ENCODE measurements around the gene GNA14.
A peak's percentile ranks its signal among the peaks of the same experiment; 100 is the strongest.
"Not testable (repeated sequence)": the region's sequence is repeated elsewhere in the genome, so short reads cannot be mapped to it uniquely, and the experiment has no call there.

The GNA14 gene

GRCh38 chr9:77486463-77486862 is 161.7 kb downstream of the GNA14 start:
- DNase-seq, result no peak

- DNase-seq, result no peak
Observed at GRCh38 chr9:77475641-77476473, 172.3 kb downstream of the GNA14 start.

DNA sequence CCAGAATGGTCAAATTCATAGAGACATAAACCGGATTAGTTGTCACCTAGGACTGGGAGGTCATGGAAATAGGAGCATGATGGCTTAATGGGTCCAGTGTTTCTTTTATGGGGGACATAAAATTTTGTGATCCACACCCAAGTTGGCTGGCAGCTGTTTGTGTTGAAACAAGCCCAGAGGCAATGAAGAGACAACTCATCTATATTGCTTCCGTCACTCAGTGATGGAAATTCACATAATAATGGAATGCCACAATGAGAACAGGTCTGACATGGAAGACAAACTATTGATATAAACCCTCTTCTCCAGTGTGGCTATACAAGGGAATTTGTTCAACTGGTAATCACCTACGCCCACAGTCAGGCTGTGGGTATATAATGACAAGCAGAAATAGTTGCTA is 173.2 kb downstream of the GNA14 start:
- no peak for DNase-seq

DNA sequence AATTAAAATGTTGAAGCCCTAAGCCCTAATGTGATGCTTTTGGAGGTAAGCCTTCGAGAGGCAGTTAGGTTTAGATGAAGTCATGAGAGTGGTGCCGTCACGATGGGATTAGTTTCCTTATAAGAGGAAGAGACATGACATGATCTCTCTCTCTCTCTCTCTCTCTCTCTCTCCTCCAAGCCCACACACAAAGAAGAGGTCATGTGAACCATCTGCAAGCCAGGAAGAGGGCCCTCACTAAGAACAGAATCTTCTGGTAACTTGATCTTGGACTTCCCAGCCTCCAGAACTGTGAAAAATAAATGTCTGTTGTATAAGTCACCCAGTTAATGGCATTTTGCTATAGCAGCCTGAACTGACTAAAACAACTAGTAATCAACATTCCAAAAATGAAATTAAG is 175.5 kb downstream of the GNA14 start:
- no peak for DNase-seq

DNA sequence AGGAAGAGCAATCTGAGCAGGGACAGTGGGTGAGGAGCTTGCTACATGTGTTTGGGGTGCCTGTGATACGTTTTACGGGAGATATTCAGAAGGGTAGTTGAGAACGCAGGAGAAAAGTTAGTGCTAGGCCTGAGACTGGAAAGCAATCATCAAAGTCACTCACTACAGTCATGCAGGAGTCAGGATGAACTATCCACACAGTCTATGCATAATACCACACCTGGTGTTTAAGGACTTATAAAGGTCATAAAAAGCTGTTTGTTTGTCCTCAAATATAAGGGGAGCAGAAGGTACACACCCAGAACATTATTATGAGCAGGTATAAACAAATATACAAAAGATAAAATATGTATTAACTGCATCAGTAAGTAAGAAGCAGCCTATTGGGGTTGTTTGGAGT is 176.6 kb downstream of the GNA14 start:
- no peak for DNase-seq

DNA sequence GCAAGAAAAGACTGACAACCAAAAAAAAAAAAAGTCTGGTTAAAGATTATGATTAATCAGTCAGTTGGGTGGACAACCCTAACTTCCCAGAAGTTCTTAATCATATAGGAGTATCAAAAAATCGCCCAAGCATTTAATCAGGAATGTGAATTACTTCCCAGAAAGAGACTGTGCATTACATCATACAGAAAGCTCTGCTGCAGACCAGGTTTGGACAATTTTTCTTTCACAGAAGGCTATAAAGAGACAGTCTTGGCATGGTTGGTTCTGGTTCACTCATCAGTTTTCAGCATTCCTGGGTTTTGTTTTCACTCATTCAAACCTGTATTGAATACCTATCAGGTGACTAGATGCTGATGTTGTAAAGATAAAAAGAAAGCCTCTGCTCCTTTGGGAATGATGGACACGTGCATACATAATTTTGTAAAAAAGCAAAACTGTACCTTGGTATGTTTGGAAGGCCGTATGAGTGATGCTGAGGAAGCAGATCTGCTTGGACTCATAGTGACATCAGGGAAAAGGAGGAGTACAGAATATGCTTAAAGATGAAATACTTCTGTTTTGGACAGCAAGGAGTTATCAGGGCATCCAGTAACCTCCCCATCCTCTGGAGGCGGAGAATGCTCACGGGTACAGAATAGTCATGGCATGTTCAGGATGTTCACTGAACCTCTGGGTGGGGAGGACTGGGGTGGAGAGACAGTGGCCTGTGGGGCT is 178.4 kb downstream of the GNA14 start:
- no peak for DNase-seq

DNA sequence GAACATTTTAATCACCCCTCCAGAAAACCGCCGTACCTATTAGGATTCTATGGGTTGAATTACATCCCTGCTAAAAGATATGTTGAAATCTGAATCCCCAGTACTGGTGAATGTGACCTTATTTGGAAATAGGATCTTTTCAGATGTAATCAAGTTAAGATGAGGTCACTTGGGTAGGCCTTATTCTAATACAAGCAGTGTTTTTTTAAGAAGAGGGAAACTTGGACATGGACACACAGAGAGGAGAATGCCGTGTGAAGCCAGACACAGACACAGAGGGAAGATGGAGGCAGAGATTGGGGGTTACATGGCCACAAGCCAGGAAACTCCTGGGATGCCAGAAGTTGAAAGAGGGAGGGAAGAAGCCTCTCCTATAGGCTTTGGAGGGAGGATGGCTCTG is 183.5 kb downstream of the GNA14 start:
- no peak for DNase-seq

DNA sequence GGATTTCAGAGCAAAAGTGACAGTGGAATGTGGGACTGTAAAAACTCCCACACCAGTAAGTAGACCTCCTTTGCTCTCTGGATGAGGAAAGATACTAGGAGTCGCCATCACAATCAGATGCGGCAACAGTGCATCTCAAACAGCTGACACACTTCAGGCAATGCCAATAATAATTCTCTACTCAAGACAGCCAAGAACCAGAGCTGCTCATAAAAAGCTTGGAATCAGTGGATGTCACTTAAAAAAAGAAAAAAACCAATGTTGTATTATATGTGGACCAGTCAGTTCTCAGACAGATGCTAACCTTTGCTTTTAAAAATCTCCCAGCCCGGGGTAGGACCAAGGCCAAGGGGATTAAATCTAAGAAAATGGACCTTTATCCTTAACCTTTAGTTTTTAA is 185.0 kb downstream of the GNA14 start:
- no peak for DNase-seq

DNA sequence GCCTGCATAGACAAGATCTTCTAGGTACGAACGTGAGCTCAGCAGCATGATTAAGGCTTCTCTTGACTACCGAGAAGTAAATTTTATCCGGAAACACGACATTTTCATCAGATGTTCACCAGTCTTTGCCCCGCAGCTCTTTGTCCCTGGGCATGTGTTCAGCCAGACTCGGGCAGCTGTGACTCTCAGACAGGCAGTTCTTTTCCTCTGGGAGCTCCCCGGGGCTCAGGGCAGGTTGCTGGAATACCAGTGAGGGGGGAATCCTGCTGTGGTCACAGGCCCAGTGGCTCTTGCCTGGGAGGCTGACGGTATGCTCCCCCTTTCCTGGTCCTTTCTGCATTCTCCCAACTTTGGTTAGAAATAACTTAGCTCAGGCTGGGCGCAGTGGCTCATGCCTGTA is 186.1 kb downstream of the GNA14 start:
- no peak for DNase-seq

GRCh38 chr9:77460938-77461337 is 187.2 kb downstream of the GNA14 start:
- no peak for DNase-seq

GRCh38 chr9:77457916-77458592 is 190.1 kb downstream of the GNA14 start:
- DNase-seq, result peak; percentile 78

GRCh38 chr9:77456829-77457437 is 191.2 kb downstream of the GNA14 start:
- peak; percentile 91 for DNase-seq

DNA sequence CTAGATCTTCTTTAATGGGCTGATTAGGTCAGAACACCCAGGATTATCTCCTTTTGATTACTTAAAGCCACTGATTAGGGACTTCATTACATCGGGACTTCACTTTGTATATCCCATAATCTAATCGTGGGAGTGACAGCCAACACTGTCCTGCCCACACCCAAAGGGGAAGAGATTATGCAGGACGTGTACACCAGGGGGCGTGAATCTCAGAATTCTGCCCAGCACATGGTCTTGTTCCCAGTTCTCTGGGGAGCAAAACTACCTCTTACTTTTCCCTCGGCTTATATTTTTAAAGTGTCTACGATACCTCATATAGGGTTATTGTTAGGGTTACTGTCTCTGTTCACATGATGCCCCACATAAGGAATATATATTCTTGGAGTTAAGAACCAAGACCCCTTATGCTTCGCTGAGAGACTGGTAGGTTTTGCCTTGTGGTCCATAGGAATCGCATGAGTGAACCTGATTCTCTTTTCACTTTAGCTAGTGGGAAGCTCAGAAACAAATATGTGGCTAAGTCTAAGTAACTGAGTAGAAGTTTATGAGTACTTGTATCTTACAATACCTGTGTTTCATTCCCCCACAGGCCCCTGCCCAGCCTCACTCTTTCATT is 192.7 kb downstream of the GNA14 start:
- no peak for DNase-seq

DNA sequence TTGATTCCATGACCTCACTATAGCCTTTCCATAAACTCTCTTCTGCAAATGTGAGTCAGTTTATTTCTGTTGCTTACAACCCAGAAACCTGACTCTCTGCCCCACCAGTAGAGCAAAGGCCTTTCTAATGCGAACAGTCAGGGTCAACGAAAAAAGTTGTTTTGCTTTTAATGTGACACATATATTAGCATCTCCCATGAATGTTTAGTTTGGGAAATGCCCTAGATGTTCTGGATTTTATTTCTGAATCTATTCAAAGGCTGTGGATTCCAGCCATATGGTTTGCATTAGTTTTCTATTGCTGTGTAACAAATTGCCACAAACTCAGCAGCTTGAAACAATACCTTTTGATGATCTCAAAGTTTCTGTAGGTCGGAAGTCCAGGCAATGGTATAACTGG is 193.5 kb downstream of the GNA14 start:
- no peak for DNase-seq

DNA sequence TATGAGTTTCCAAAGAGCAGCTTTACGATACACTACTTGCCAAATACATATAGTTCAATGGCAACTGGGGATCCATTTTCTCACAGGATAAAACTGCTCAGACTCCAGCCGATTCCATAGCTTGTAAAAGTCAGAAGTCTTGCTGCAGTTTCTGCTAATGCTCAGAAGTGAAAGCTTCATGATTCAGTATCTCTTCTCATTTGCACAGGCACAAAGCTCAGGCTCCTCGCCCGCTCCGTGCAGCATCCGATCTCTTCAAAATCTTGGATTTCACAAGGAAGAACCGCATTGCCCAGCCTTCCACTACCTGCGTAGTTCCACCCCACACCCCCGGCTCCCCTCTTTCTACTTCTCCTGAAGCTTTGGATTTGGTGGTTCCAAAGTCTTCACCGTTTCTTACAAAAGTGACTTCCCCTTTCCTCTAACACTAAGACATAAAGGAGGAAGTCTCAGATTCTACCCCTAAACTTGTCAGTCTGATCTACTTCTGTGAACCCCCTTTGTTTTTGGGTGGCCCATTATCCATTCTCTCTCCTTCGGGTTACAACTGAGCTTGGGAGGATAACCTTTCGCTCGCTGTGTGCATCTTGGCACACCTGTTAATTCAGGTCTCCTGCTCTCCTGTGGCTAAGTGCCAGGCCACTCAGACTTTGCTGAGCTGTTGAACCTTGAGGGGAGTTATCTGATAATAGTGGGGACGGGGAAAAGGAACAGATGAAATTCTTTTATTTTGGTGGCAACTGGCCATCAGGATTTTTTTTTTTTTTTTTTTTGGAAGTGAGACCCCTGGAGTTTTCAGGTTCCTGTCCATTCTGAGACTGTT is 194.1 kb downstream of the GNA14 start:
- DNase-seq, result no peak

DNA sequence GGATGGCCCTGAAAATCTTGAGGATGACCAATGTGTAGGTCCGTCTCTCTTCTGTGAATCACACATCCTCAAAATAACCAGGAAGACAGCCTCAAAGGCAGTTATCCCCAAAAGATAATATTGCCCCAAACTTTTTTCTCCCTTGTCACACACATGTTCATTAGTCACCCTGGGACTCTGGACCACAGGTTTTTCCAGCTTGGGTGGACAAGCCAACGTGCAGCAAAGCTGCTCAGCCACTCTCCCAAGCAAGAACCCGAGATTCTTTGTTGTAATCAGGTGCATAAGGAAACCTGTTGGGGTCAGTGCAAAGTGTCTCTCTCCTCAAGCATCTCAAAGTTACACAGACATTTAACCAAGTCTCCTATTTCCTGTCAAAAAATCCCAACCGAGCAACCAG is 196.6 kb downstream of the GNA14 start:
- no peak for DNase-seq

GRCh38 chr9:77450085-77450475 is 198.0 kb downstream of the GNA14 start:
- no peak for DNase-seq

- DNase-seq, result no peak
Observed at GRCh38 chr9:77449240-77450084, 198.7 kb downstream of the GNA14 start.

- no peak for DNase-seq
Observed at GRCh38 chr9:77447646-77448045, 200.5 kb downstream of the GNA14 start.

GRCh38 chr9:77442436-77442835 is 205.7 kb downstream of the GNA14 start:
- DNase-seq, result no peak

- not testable (repeated sequence) for DNase-seq
Observed at GRCh38 chr9:77441124-77441523, 207.0 kb downstream of the GNA14 start.
